GM23338 (cell line): ENCODE data around the gene TWSG1. TPM values are rescaled to one million over a fixed set of nuclear protein-coding genes. Genes with fewer than 3 reads are reported as not detected.

Experiments used
- ATAC-seq: fragments of 200-7000 bp; cut with Tn5 transposase; 3 replicates; pipeline ENCODE4 v1.9.1; 2020
- DNase-seq: peaks from one replicate; pipeline ENCODE4 v3.0.0-alpha.2; 2015; ENCODE audit warnings: low spot score
- H2AFZ ChIP-seq: fragments of 200-600 bp; sonication (generic); 2 replicates; pipeline ENCODE4 v1.8.0; 2016; ENCODE audit warnings: antibody characterized with exemption, mild to moderate bottlenecking, moderate library complexity
- H3F3A ChIP-seq: fragments of 200-600 bp; sonication (generic); replicated peaks from 2 replicates; pipeline ENCODE4 v1.8.0; 2017; ENCODE audit warnings: antibody characterized with exemption, mixed run types, low read depth
- H3K27ac ChIP-seq: fragments of 200-600 bp; sonication (generic); 2 replicates; pipeline ENCODE4 v1.6.1; 2016; ENCODE audit warnings: low read depth
- H3K27me3 ChIP-seq: fragments of 200-600 bp; sonication (generic); 2 replicates; pipeline ENCODE4 v1.8.0; 2016; ENCODE audit warnings: mild to moderate bottlenecking, mixed run types, moderate library complexity; ENCODE audit not compliant: insufficient read depth
- H3K36me3 ChIP-seq: fragments of 200-600 bp; sonication (generic); 2 replicates; pipeline ENCODE4 v1.8.0; 2016; ENCODE audit warnings: mild to moderate bottlenecking; ENCODE audit not compliant: insufficient read depth
- H3K4me1 ChIP-seq: fragments of 200-600 bp; sonication (generic); 2 replicates; pipeline ENCODE4 v1.8.0; 2016; ENCODE audit warnings: mild to moderate bottlenecking, moderate library complexity; ENCODE audit not compliant: insufficient read depth
- H3K4me2 ChIP-seq: fragments of 200-600 bp; sonication (generic); 2 replicates; pipeline ENCODE4 v1.7.1; 2017; ENCODE audit warnings: mixed run types
- H3K4me3 ChIP-seq: fragments of 200-600 bp; sonication (generic); 2 replicates; pipeline ENCODE4 v1.6.1; 2016; ENCODE audit warnings: mixed run types
- H3K79me2 ChIP-seq: fragments of 200-600 bp; sonication (generic); replicated peaks from 2 replicates; pipeline ENCODE4 v1.8.0; 2017; ENCODE audit warnings: mild to moderate bottlenecking; ENCODE audit not compliant: insufficient read depth
- H3K9me2 ChIP-seq: fragments of 200-600 bp; sonication (generic); 2 replicates; pipeline ENCODE4 v1.8.0; 2017; ENCODE audit not compliant: insufficient read depth
- H4K20me1 ChIP-seq: fragments of 200-600 bp; sonication (generic); replicated peaks from 2 replicates; pipeline ENCODE4 v1.8.0; 2017; ENCODE audit warnings: mild to moderate bottlenecking; ENCODE audit not compliant: insufficient read depth
- H3K27ac Mint-ChIP-seq: 2 replicates; pipeline ENCODE4 v1.8.0; 2020; ENCODE audit warnings: inconsistent platforms, mild to moderate bottlenecking, moderate library complexity, mixed read lengths
- H3K27me3 Mint-ChIP-seq: 3 replicates; pipeline ENCODE4 v1.8.0; 2022; ENCODE audit warnings: low read depth, mild to moderate bottlenecking, moderate library complexity, mixed read lengths, inconsistent platforms; ENCODE audit not compliant: insufficient read depth, poor library complexity
- H3K36me3 Mint-ChIP-seq: 3 replicates; pipeline ENCODE4 v1.8.0; 2021; ENCODE audit warnings: low read depth, mild to moderate bottlenecking, inconsistent platforms, moderate library complexity, mixed read lengths
- H3K4me1 Mint-ChIP-seq: 3 replicates; pipeline ENCODE4 v1.8.0; 2020; ENCODE audit warnings: mild to moderate bottlenecking, inconsistent platforms, mixed read lengths
- H3K4me3 Mint-ChIP-seq: 3 replicates; pipeline ENCODE4 v1.8.0; 2021; ENCODE audit warnings: moderate library complexity, mild to moderate bottlenecking, inconsistent platforms, mixed read lengths
- H3K9me3 Mint-ChIP-seq: 3 replicates; pipeline ENCODE4 v1.8.0; 2020; ENCODE audit warnings: moderate library complexity, mild to moderate bottlenecking, inconsistent platforms, mixed read lengths
- CTCF ChIP-seq, 2 experiments: fragments of 200-600 bp in 1 of 2; sonication (generic) in 1 of 2; conservative IDR thresholded peaks; 2 replicates each; pipeline versions ENCODE4 v1.5.1 to v1.6.1; 2016 to 2017; ENCODE audit warnings: antibody characterized with exemption in 2 of 2, low read depth in 2 of 2, mild to moderate bottlenecking in 2 of 2, moderate library complexity in 1 of 2
- ETS1 ChIP-seq: IDR thresholded peaks from 2 replicates; pipeline ENCODE4 v1.6.1; 2016; ENCODE audit warnings: antibody characterized with exemption
- EZH2 ChIP-seq: fragments of 200-600 bp; sonication (generic); IDR thresholded peaks from one replicate; pipeline ENCODE4 v1.8.0; 2017; ENCODE audit warnings: antibody characterized with exemption, mild to moderate bottlenecking, low read depth; ENCODE audit not compliant: unreplicated experiment
- EZH2phosphoT487 ChIP-seq: fragments of 200-600 bp; sonication (generic); IDR thresholded peaks from one replicate; pipeline ENCODE4 v1.8.1; 2018; ENCODE audit warnings: antibody characterized with exemption; ENCODE audit not compliant: unreplicated experiment
- POLR2AphosphoS5 ChIP-seq: IDR thresholded peaks from 2 replicates; pipeline ENCODE4 v1.6.1; 2016; ENCODE audit warnings: antibody characterized with exemption, low read depth
- REST ChIP-seq: IDR thresholded peaks from one replicate; pipeline ENCODE4 v1.6.1; 2018; ENCODE audit warnings: antibody characterized with exemption; ENCODE audit not compliant: unreplicated experiment
- STAT1 ChIP-seq: IDR thresholded peaks from one replicate; pipeline ENCODE4 v1.6.1; 2016; ENCODE audit warnings: antibody characterized with exemption; ENCODE audit not compliant: unreplicated experiment
- ZNF114 ChIP-seq: fragments of 250-450 bp; sonication (Bioruptor Pico); IDR thresholded peaks from 2 replicates; pipeline ENCODE4 v1.5.0; 2020; ENCODE audit warnings: mild to moderate bottlenecking, moderate library complexity
- ZNF331 ChIP-seq: fragments of 250-450 bp; sonication (Bioruptor Pico); IDR thresholded peaks from 2 replicates; pipeline ENCODE4 v1.5.0; 2020; ENCODE audit warnings: low read depth, mild to moderate bottlenecking, moderate library complexity
- polyA plus RNA-seq: library from polyadenylated mRNA; unstranded; fragments of >200 nt; fragmentation: Nextera tagmentation; extraction: Ambion mirVana; gene quantifications from 2 replicates; pipeline ENCODE4 v1.2.1, GENCODE V29; 2016
- total RNA-seq: library from RNA; depleted of rRNA; stranded (reverse); fragments of >200 nt; shearing (Covaris generic); gene quantifications from 2 replicates; pipeline ENCODE4 v1.2.3, GENCODE V29; 2014

TWSG1 gene
- total and polyA plus RNA-seq, 2 experiments from 2014 or later = 11.5 to 29.1 TPM

- no peak for TF ChIP-seq ETS1
- no peak for TF ChIP-seq ZNF114 (CRISPR knock-in tag)
- no peak for TF ChIP-seq EZH2phosphoT487
- TF ChIP-seq POLR2AphosphoS5 = no peak
- no peak for TF ChIP-seq CTCF (conservative IDR thresholded peaks at IDR 0.05; ENCODE audit: low read depth in 2 of 2)
- TF ChIP-seq ZNF331 (CRISPR knock-in tag) = no peak
- no peak for TF ChIP-seq EZH2
- no peak for TF ChIP-seq REST
- TF ChIP-seq STAT1 = no peak
Measured at GRCh38 chr18:9426753-9427152, 92.2 kb downstream of the TWSG1 start (continued).

- Histone ChIP-seq H3K9me2 (no peaks in the 10 kb centered on the region), H4K20me1 (no peaks in the 10 kb centered on the region), H3F3A (no peaks in the 10 kb centered on the region), H3K36me3 (peaks cover 3% of the 10 kb centered on the region; the same call in 1 of the 2 replicates), H3K27me3 (no peaks in the 10 kb centered on the region), H3K79me2 (no peaks in the 10 kb centered on the region), H3K4me1 (0 out of 2 replicates have a peak, but pooled peaks cover under 1% of the 10 kb centered on the region), H3K27ac (no peak overlapping the region), H2AFZ (no peak overlapping the region), H3K4me2 (no peak overlapping the region), H3K4me3 (no peak overlapping the region)
- Mint-ChIP-seq H3K9me3 (peaks cover 13% of the 10 kb centered on the region; the same call in 2 of the 3 replicates), H3K4me3 (no peak overlapping the region), H3K27ac (no peak overlapping the region), H3K36me3 (peaks cover 5% of the 10 kb centered on the region; the same call in 2 of the 3 replicates), H3K27me3 (peaks cover 3% of the 10 kb centered on the region), H3K4me1 (peaks cover 1% of the 10 kb centered on the region; the same call in 2 of the 3 replicates)
- DNase-seq = no peak
- ATAC-seq = no peak
- TF ChIP-seq CTCF (conservative IDR thresholded peaks at IDR 0.05; ENCODE audit: low read depth in 2 of 2) (no peak), EZH2phosphoT487 (no peak), POLR2AphosphoS5 (no peak), EZH2 (no peak), STAT1 (no peak), ZNF331 (CRISPR knock-in tag) (no peak)
Measured at GRCh38 chr18:9428301-9428706, 93.7 kb downstream of the TWSG1 start.
